ENCODE measurements around the gene ULBP3.
A peak's percentile ranks its signal among the peaks of the same experiment; 100 is the strongest.

Gene ULBP3

DNA sequence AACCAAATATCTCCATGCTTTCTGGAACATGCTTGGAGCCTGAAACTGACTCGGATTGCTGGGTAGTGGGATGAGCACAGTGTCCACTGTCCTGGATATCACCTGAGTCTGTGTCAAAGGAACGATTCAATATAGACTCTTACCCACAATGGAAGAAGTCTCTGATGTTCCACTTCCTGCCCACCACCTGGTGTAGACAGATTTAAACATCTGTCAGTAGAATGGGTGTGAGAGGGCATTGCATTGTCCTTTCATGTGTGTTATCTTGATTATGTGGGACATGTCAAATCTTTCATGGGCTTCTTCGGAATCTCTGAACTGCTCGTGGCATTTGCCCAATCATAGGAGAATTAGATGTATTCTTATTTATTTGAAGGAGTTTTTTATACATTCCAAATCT, 20.8 kb downstream of the ULBP3 start:
- WGBS (ENCODE audit: extremely low coverage, insufficient coverage, insufficient read length): no CpG with 5 or more reads among the region's 4 CpGs

GRCh38 chr6:150046943-150047342, 22.0 kb downstream of the ULBP3 start:
- no peak overlapping the region for H3K4me3 ChIP-seq (ENCODE audit: low read depth, low read length)
- H2BK120ac ChIP-seq (ENCODE audit: insufficient read depth, low read length, poor library complexity): no peak overlapping the region
- H4K91ac ChIP-seq (ENCODE audit: low read depth, low read length): no peak overlapping the region
- H3K14ac ChIP-seq (ENCODE audit: low read length): no peak overlapping the region
- no peak overlapping the region for H3K4ac ChIP-seq (ENCODE audit: low read depth, low read length)
- no peak overlapping the region for H2BK12ac ChIP-seq (ENCODE audit: low read length)
- H3K9me3 ChIP-seq (ENCODE audit: insufficient read depth, low read depth, low read length): peaks cover 4% of the 10 kb centered on the region
- H2BK5ac ChIP-seq (ENCODE audit: low read depth, low read length, poor library complexity): no peak overlapping the region
- no peak overlapping the region for H4K8ac ChIP-seq (ENCODE audit: low read depth, low read length)
- no peaks in the 10 kb centered on the region for H3K36me3 ChIP-seq (ENCODE audit: control insufficient read depth in 1 of 2, insufficient read depth in 2 of 2, low read length in 2 of 2)
- H3K23ac ChIP-seq (ENCODE audit: low read length): no peak overlapping the region
- no peak overlapping the region for H3K18ac ChIP-seq (ENCODE audit: low read length)
- peak; percentile 79 to 81 for DNase-seq
- no peaks in the 10 kb centered on the region for H3K79me2 ChIP-seq (ENCODE audit: control insufficient read depth, insufficient read depth, low read length, poor library complexity)
- H3K9ac ChIP-seq (ENCODE audit: low read length): no peak overlapping the region
- no CpG with 5 or more reads among the region's 1 CpG for WGBS (ENCODE audit: extremely low coverage, insufficient coverage, insufficient read length)
- H2AK5ac ChIP-seq (ENCODE audit: low read length): no peak overlapping the region
- no peak overlapping the region for H2AFZ ChIP-seq (ENCODE audit: insufficient read depth, low read length, poor library complexity)
- no peaks in the 10 kb centered on the region for H3K79me1 ChIP-seq (ENCODE audit: low read length)
- H3K4me1 ChIP-seq (ENCODE audit: control insufficient read depth in 1 of 2, insufficient read depth in 2 of 2, low read length in 2 of 2): no peaks in the 10 kb centered on the region
- no peak overlapping the region for H3K27ac ChIP-seq (ENCODE audit: low read depth, low read length)
- H3K4me2 ChIP-seq (ENCODE audit: low read length): no peak overlapping the region
- no peak overlapping the region for H4K12ac ChIP-seq (ENCODE audit: low read depth, low read length)
- no peaks in the 10 kb centered on the region for H3K27me3 ChIP-seq (ENCODE audit: insufficient read depth, low read length)

More for the DNA sequence above, 20.8 kb downstream of the ULBP3 start:
- Histone ChIP-seq H3K4me3 (ENCODE audit: low read depth, low read length) (no peak overlapping the region), H4K91ac (ENCODE audit: low read depth, low read length) (no peak overlapping the region), H3K79me1 (ENCODE audit: low read length) (no peaks in the 10 kb centered on the region), H2AK5ac (ENCODE audit: low read length) (no peak overlapping the region), H3K14ac (ENCODE audit: low read length) (no peak overlapping the region), H2BK120ac (ENCODE audit: insufficient read depth, low read length, poor library complexity) (no peak overlapping the region), H3K27me3 (ENCODE audit: insufficient read depth, low read length) (no peaks in the 10 kb centered on the region), H3K9ac (ENCODE audit: low read length) (no peak overlapping the region), H4K8ac (ENCODE audit: low read depth, low read length) (no peak overlapping the region), H2BK12ac (ENCODE audit: low read length) (no peak overlapping the region), H2AFZ (ENCODE audit: insufficient read depth, low read length, poor library complexity) (no peak overlapping the region), H4K12ac (ENCODE audit: low read depth, low read length) (no peak overlapping the region), H3K27ac (ENCODE audit: low read depth, low read length) (no peak overlapping the region), H3K9me3 (ENCODE audit: insufficient read depth, low read depth, low read length) (peaks cover 4% of the 10 kb centered on the region), H3K4ac (ENCODE audit: low read depth, low read length) (no peak overlapping the region), H3K4me1 (ENCODE audit: control insufficient read depth in 1 of 2, insufficient read depth in 2 of 2, low read length in 2 of 2) (no peaks in the 10 kb centered on the region), H3K23ac (ENCODE audit: low read length) (no peak overlapping the region), H3K4me2 (ENCODE audit: low read length) (no peak overlapping the region), H3K36me3 (ENCODE audit: control insufficient read depth in 1 of 2, insufficient read depth in 2 of 2, low read length in 2 of 2) (no peaks in the 10 kb centered on the region), H3K18ac (ENCODE audit: low read length) (no peak overlapping the region), H3K79me2 (ENCODE audit: control insufficient read depth, insufficient read depth, low read length, poor library complexity) (no peaks in the 10 kb centered on the region), H2BK5ac (ENCODE audit: low read depth, low read length, poor library complexity) (no peak overlapping the region)
- DNase-seq: no peak

GRCh38 chr6:150044621-150045145, 24.2 kb downstream of the ULBP3 start:
- Histone ChIP-seq H2BK12ac (ENCODE audit: low read length) (no peak overlapping the region), H3K14ac (ENCODE audit: low read length) (no peak overlapping the region), H4K8ac (ENCODE audit: low read depth, low read length) (no peak overlapping the region), H2AK5ac (ENCODE audit: low read length) (no peak overlapping the region), H3K4me2 (ENCODE audit: low read length) (no peak overlapping the region), H2BK5ac (ENCODE audit: low read depth, low read length, poor library complexity) (no peak overlapping the region), H3K23ac (ENCODE audit: low read length) (no peak overlapping the region), H3K18ac (ENCODE audit: low read length) (no peak overlapping the region), H4K91ac (ENCODE audit: low read depth, low read length) (no peak overlapping the region), H3K27me3 (ENCODE audit: insufficient read depth, low read length) (no peaks in the 10 kb centered on the region), H3K9me3 (ENCODE audit: insufficient read depth, low read depth, low read length) (peaks cover 4% of the 10 kb centered on the region), H3K4ac (ENCODE audit: low read depth, low read length) (no peak overlapping the region), H3K4me3 (ENCODE audit: low read depth, low read length) (no peak overlapping the region), H3K79me2 (ENCODE audit: control insufficient read depth, insufficient read depth, low read length, poor library complexity) (no peaks in the 10 kb centered on the region), H3K9ac (ENCODE audit: low read length) (no peak overlapping the region), H3K79me1 (ENCODE audit: low read length) (no peaks in the 10 kb centered on the region), H3K4me1 (ENCODE audit: control insufficient read depth in 1 of 2, insufficient read depth in 2 of 2, low read length in 2 of 2) (no peaks in the 10 kb centered on the region), H3K27ac (ENCODE audit: low read depth, low read length) (no peak overlapping the region), H2BK120ac (ENCODE audit: insufficient read depth, low read length, poor library complexity) (no peak overlapping the region), H3K36me3 (ENCODE audit: control insufficient read depth in 1 of 2, insufficient read depth in 2 of 2, low read length in 2 of 2) (no peaks in the 10 kb centered on the region), H2AFZ (ENCODE audit: insufficient read depth, low read length, poor library complexity) (no peak overlapping the region), H4K12ac (ENCODE audit: low read depth, low read length) (no peak overlapping the region)
- WGBS (ENCODE audit: extremely low coverage, insufficient coverage, insufficient read length): no CpG with 5 or more reads among the region's 10 CpGs
- no peak for DNase-seq

- Histone ChIP-seq H2AK5ac (ENCODE audit: low read length) (no peak overlapping the region), H3K4ac (ENCODE audit: low read depth, low read length) (no peak overlapping the region), H2BK120ac (ENCODE audit: insufficient read depth, low read length, poor library complexity) (no peak overlapping the region), H3K9ac (ENCODE audit: low read length) (no peak overlapping the region), H3K4me3 (ENCODE audit: low read depth, low read length) (peak overlapping the region; percentile 30), H4K12ac (ENCODE audit: low read depth, low read length) (no peak overlapping the region), H3K4me1 (ENCODE audit: control insufficient read depth in 1 of 2, insufficient read depth in 2 of 2, low read length in 2 of 2) (no peaks in the 10 kb centered on the region), H3K79me1 (ENCODE audit: low read length) (no peaks in the 10 kb centered on the region), H4K8ac (ENCODE audit: low read depth, low read length) (no peak overlapping the region), H3K18ac (ENCODE audit: low read length) (no peak overlapping the region), H3K23ac (ENCODE audit: low read length) (no peak overlapping the region), H3K27ac (ENCODE audit: low read depth, low read length) (no peak overlapping the region), H3K27me3 (ENCODE audit: insufficient read depth, low read length) (peaks cover 5% of the 10 kb centered on the region), H3K14ac (ENCODE audit: low read length) (no peak overlapping the region), H2AFZ (ENCODE audit: insufficient read depth, low read length, poor library complexity) (no peak overlapping the region), H2BK5ac (ENCODE audit: low read depth, low read length, poor library complexity) (no peak overlapping the region), H2BK12ac (ENCODE audit: low read length) (no peak overlapping the region), H3K36me3 (ENCODE audit: control insufficient read depth in 1 of 2, insufficient read depth in 2 of 2, low read length in 2 of 2) (no peaks in the 10 kb centered on the region), H3K4me2 (ENCODE audit: low read length) (no peak overlapping the region), H3K79me2 (ENCODE audit: control insufficient read depth, insufficient read depth, low read length, poor library complexity) (no peaks in the 10 kb centered on the region), H3K9me3 (ENCODE audit: insufficient read depth, low read depth, low read length) (peaks cover 4% of the 10 kb centered on the region), H4K91ac (ENCODE audit: low read depth, low read length) (no peak overlapping the region)
- WGBS (ENCODE audit: extremely low coverage, insufficient coverage, insufficient read length): no CpG with 5 or more reads among the region's 19 CpGs
- DNase-seq: no peak
Measured at GRCh38 chr6:150043501-150044412, 25.2 kb downstream of the ULBP3 start.
